HG02642 (cell line): Measurements from ENCODE around the gene SERPIND1.

ENCODE experiments used
- ATAC-seq: cut with Tn5 transposase; IDR thresholded peaks from one replicate; pipeline ENCODE4 v1.9.1; 2021; ENCODE audit warnings: mild to moderate bottlenecking; ENCODE audit not compliant: unreplicated experiment, poor library complexity

SERPIND1 gene

DNA sequence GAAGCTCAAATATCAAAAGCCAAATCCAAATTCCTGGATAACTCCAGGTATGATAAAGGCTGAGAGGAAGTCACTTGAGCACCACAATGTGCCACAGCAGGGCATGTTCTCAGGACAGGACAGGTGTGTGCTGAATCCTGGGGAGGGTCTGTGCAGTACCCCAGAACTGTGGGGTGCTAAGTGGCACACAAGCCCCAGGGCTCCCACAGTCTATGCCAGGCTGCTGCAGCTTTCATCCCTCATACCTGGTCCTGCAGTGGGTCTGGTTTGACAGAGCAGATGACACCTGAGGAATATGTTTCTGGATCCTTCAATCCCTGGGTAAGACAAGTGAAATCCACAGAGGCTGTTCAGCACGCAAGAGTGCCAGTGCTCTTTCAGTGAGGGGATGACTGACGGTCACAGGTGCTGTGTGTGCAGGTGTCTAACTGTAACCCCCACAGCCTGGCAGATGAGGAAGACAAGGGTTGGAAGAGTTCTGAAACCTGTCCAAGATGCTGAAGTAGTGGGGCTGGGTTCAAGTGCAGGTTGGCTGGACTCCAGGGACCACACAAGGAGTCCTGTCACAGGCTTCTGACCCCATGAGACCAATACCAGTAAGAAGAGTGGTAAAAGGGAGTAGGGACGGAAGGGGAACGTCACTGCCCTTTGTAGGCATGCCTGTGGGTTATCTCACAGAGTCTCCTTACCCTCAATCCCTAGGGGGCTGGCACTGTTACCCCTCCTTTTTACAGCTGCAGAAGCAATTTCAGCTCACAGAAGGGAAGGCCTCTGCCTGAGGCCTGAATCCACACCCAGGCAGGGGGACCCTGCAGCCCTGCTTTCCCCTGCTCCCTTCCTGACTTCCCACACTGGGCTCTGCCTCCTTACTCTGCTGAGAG, 14.1 kb downstream of the SERPIND1 start:
- ATAC-seq, result no peak

DNA sequence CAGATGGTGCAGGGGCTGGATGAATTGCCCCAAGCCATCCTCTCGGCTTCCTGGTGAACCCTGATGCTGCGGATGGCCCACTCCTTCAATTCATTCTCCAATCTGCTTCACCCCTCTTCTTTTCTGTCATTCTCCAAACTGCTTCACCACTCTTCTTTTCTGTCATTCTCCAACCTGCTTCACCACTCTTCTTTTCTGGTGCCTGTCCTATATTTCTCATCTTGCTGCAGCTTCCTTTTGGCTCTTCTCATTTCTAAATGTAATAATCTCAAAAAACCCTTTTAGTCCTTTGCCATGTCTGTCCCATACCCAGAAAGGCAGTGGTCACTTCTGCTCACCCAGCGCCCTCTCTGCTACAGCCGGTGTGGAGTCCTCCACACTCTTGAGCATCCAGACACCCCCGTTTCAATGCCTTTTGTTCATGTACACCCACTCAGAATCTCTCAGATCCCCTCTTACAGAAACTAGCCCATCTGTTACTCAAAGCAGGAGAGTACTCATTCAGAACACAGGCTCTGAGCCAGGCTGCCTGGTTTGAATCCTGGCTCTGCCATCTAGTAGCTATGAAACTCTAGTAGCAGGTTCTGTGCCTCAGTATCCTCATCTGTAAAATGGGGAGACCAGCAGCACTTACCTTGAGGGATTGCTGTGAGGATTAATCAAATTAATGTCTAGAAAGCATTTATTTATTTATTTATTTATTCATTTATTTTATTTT, 14.9 kb downstream of the SERPIND1 start:
- ATAC-seq, result no peak

DNA sequence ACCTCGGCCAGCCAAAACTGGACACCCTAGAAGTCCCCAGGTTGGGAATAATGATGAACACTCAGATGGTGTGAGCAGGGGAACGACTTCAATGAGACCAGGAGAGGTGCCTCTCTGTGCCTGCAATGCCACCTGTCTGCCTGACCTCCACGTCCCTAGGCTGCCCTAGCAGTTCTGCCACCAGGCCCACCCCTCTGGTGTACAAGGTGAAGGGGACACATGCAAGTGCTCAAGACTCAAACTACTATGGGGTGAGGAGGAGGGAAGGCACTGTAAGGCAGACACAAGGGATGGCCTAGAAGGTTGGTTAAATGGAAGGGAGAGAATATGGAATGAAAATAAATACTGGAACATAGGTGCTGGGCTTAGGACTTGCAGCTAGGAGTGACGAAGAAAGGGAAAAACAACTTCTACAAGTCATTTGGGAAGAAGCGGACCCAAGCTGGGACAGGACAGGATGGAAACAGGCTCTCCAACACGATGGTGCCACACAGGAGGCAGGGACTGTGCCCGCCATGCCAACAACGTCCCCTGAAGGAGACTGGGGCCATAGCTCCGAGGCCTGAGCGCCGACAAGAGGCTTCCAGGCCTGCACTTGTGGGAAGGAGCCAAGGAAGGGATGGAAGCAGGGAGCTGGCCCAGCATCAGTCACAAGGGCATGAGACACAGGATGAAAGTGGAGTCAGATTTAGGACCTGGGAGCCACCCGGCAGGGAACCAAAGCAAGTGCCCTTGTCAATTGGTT, 18.5 kb downstream of the SERPIND1 start:
- no peak for ATAC-seq

GRCh38 chr22:20792966-20793728, 19.2 kb downstream of the SERPIND1 start:
- no peak for ATAC-seq

DNA sequence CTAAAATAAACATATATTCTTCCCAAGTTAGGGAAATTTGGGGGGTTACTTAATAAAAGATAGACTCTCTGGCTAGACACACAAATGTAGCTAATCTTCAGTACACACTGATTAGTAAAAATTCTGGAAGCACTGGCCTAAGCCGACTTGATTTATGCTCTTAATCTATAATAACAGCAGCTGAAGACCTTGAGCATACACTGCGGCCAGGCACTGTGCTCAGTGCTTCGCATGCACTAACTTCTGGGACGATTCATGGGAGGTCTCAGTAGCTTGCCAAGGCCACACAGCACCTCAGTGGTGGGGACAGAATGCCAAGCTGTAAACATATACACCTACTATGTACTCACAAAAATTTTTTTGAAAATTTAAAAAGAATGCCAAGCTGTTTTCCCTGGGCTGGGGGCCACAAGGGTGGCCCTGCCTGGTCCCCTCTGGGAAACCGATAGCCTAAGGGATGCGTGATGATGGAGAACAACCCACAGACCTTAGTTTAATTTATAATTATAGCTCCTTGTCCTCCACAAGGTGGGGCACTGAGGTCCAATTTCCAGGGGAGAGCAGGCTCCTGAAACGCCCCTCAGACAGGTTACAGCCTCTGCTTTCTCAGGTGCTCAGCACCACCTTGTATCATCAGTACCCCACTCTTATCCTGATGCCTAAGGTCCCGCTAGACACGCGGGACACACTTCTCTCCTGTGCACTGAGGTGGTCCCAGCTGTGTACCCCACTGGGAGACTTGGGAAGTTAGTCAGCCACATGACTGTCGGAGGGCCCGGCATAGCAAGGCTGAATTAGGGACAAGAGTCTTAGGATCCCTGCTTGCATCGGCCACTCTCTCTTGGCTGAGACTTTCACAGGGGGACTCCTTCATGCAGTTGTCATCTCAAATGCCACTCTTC, 20.1 kb downstream of the SERPIND1 start:
- ATAC-seq, result no peak

DNA sequence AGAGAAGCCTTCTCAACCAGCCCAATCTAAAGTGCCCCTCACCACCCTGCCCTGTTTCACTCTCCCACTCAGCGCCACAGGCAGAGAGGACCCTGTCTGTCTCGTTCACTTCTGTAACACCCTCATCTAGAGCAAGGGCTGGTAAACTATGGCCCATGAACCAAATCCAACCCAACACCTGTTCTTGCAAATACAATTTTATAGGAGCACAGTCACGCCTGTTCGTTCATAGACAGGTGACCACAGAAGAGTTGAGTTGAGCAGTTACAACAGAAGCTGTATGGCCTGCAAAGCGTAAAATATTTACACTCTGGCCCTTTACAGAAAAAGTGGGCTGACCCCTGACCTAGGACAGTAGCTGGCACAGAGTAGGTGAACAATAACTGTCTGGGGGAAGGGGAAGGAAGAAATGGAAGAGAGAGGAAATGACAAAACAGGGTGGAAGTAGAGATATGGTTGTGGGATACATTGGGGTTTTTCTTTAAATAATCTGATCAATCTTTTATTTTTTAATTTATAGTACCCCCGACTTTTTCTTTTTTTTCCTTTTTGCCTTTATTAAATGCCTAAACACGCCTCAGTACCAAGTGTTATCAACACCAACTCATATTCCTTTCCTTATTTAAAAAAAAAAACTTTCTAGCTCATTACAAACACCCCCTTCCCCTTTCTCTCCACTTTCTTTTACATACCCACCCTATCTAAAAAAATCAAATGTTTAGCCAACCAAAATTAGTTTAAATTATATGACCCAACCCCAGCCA, 20.9 kb downstream of the SERPIND1 start:
- no peak for ATAC-seq

GRCh38 chr22:20796731-20797130, 22.8 kb downstream of the SERPIND1 start:
- no peak for ATAC-seq

- ATAC-seq, result no peak
Observed at GRCh38 chr22:20798218-20798617, 24.3 kb downstream of the SERPIND1 start.

DNA sequence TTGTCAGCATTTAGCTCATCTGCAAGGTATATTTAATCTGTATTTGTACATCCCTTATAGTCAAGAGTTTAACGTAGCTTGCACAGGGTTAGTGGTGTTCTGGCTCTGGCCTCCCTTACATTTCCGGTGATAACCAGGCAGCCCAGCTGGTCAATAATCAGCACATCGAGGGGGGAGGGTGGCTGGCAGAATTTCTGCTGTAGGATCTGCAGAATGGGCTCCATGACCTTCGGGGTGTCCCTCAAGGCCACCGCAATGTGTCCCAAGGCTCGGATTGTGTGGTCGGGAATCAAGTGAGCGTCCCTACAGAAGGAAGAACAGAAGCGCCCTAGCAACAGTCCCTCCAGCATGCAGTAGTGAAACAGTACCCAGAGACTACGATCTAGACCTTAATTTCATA, 25.1 kb downstream of the SERPIND1 start:
- ATAC-seq, result no peak

DNA sequence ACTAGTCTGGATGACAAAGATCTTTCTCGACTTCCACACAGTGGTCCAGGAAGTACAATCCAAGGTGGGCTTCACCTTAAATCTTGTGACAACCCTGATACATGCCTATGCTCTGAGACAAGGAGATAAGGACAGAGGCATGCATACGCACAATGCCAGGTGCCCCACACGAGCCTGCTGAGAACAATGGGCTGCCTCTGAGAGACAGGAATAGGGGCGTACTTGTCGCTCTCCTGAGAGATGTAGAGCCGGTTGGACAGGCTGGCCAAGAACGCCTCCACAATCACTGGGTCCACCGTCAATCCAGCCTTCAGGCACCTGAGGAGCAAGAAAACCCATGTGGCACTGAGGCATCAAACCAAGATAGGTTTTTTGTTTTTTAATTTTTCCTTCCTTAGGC, 25.5 kb downstream of the SERPIND1 start:
- no peak for ATAC-seq

DNA sequence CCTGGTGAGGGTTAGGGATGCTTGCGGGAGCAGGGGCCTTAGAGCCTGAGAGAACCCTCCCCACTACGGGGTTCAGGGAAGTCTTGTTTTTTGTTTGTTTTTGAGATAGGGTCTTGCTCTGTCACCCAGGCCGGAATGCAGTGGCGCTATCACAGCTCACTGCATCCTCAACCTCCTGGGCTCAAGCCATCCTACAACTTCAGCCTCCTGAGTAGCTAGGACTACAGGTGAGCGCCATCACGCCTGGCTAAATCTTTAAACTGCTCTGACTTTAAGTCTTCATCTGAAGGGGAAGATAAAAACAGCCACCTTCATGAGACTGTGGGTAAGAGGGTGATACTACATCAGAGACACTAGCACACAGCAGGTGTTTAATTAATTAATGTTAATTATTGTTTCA, 28.5 kb downstream of the SERPIND1 start:
- ATAC-seq, result no peak

DNA sequence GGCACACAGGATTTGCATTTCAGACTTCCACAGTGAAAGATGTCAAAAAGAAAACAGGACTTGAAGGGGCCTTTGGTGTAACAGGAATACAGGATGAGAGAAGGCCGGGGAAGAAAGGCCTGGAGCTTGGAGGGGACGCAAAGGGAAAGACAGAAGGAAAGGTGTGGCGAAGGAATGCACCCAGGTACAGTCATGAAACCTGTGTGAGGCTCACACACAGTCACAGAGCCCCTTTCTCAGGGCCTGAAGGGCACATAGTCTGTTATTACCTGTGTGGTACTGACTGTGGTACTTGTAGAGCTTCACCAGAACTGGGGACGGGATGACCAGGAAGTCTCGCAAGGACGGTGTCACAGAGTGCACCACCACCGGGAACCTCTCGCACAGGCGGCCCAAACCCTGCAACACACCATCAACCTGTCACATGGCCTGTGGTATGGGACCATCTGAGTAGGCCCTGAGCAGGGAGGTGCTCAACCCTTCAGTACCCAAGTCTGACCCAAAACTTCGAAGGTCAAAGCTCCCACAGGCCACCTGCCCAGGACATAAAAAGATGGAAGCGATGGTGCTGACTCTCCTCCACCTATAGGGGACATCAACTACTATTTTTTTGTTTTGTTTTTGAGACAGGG, 29.1 kb downstream of the SERPIND1 start:
- ATAC-seq, result no peak

- no peak for ATAC-seq
Observed at GRCh38 chr22:20803696-20804324, 29.9 kb downstream of the SERPIND1 start.

DNA sequence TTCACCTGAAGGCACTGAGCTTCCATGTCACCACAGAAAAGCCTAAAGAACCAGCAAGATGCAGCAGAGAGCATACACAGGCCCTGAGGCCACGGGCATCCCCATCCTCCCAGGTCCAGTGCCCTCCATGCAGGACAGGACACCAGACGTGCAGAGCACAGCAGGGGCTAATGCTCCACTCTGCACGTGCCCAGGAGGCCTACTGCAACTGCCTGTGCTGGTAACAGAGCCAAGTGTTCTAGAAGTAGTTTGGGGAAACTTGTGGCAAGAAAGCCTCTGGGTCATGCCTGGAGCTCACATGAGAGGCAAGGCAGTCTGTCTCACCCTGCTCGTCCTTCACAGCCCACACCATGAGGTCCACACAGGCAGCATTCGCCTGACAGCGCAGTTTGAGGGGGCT, 30.7 kb downstream of the SERPIND1 start:
- no peak for ATAC-seq

DNA sequence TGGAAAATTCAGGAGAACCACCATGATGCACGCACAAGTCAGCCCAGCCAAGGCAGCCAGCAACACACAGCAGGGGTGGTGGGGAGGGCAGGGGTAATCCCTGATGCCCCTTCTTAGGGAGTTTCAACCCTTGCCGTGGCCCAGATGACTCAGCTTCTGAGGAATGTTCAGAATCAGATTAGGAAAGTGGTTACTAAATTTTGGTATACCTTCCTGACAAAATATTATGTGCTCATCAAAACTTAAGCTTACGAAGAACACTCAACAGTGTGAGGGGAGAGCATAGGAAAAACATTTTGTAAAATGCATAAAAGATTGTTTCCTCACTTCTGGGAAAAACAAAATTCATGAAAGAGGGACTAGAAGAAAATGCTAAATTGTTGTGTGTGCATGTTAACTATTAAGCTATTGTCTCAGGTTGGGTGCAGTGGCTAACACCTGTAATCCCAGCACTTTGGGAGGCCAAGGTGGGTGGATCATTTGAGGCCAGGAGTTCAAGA, 32.1 kb downstream of the SERPIND1 start:
- no peak for ATAC-seq

- no peak for ATAC-seq
Observed at GRCh38 chr22:20807315-20807752, 33.4 kb downstream of the SERPIND1 start.

DNA sequence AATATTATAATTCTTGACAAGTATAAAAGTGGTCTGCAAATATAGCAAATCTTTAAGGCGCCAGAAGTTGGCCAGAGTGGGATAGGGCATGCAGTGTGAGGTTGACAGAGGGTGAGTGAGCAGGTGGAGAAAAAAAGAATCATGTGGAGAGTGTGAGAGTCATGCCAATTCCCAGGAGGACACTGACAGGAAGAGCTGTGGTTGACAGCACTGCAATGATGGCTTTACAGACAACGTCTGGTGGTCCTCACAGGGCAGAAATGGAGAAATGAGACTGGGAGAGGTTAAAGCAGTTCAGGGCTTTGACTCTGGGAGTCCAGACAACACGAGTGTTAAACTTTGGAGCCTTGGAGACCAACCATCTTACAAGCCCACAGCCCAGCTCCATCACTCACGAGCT, 34.9 kb downstream of the SERPIND1 start:
- ATAC-seq, result no peak
